NOMO-1 treated with DMSO at 0.1 percent for 48 hours (cell line): ENCODE data around the gene PCDH10.

Experiments
- DNase-seq: peaks from one replicate; lab custom pipeline; 2025; ENCODE audit not compliant: unreplicated experiment; lab: John Stamatoyannopoulos, UW

Gene PCDH10, protein sequence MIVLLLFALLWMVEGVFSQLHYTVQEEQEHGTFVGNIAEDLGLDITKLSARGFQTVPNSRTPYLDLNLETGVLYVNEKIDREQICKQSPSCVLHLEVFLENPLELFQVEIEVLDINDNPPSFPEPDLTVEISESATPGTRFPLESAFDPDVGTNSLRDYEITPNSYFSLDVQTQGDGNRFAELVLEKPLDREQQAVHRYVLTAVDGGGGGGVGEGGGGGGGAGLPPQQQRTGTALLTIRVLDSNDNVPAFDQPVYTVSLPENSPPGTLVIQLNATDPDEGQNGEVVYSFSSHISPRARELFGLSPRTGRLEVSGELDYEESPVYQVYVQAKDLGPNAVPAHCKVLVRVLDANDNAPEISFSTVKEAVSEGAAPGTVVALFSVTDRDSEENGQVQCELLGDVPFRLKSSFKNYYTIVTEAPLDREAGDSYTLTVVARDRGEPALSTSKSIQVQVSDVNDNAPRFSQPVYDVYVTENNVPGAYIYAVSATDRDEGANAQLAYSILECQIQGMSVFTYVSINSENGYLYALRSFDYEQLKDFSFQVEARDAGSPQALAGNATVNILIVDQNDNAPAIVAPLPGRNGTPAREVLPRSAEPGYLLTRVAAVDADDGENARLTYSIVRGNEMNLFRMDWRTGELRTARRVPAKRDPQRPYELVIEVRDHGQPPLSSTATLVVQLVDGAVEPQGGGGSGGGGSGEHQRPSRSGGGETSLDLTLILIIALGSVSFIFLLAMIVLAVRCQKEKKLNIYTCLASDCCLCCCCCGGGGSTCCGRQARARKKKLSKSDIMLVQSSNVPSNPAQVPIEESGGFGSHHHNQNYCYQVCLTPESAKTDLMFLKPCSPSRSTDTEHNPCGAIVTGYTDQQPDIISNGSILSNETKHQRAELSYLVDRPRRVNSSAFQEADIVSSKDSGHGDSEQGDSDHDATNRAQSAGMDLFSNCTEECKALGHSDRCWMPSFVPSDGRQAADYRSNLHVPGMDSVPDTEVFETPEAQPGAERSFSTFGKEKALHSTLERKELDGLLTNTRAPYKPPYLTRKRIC

GRCh38 chr4:133148690-133149363 is at the start of gene PCDH10:
Gene PCDH10, plus strand, starts transcription at chr4:133149294. Its CDS starts 847 bp downstream, at chr4:133150141.
- DNase-seq, result no peak

DNA sequence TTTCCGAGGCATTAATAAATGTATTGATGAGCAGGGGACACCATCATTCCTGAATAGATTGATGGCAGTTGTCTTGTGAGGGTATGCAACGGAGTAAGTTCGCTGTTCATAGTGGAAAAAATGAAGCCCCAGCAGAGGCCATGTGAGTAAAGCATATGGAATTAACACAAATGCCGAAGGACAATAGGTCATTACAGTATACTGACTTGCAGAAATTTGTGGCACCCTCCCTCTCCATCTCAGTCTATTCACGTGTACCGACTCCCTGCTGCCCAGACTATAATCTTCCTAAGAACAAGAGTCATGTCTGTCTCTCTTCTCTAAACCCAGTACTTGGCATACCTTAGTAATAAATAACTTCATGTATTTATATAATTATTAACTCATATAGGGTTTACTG is 47.1 kb upstream of the PCDH10 start:
- DNase-seq, result no peak

GRCh38 chr4:133102612-133103409 is 46.3 kb upstream of the PCDH10 start:
- no peak for DNase-seq

GRCh38 chr4:133112641-133113040 is 36.5 kb upstream of the PCDH10 start:
- DNase-seq, result no peak

GRCh38 chr4:133124746-133125145 is 24.3 kb upstream of the PCDH10 start:
- DNase-seq, result no peak

- no peak for DNase-seq
Observed at GRCh38 chr4:133127500-133127899, 21.6 kb upstream of the PCDH10 start.

GRCh38 chr4:133129237-133129636 is 19.9 kb upstream of the PCDH10 start:
- no peak for DNase-seq

- no peak for DNase-seq
Observed at GRCh38 chr4:133130171-133130570, 18.9 kb upstream of the PCDH10 start.

GRCh38 chr4:133131829-133132460 is 17.1 kb upstream of the PCDH10 start:
- DNase-seq, result no peak

GRCh38 chr4:133136833-133137232 is 12.3 kb upstream of the PCDH10 start:
- no peak for DNase-seq

DNA sequence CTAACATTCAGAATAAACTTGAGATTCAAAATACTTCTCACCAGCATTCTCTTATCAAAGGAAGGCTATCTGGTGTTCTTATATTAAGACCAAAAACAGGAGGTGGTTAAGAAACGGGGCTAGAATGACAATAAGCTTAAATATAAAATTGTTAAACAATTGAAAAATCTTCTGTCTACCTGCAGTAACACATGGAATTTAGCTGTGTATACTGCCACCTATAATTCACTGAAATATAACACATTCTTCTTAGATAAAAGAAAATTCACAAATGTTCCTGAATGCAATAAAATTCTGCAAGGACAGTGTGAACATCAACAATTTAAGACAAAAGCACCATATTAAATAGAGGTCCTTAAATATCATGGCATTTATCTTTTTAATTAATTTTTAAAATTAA is 11.5 kb upstream of the PCDH10 start:
- no peak for DNase-seq

GRCh38 chr4:133143775-133144430 is 5.2 kb upstream of the PCDH10 start:
- no peak for DNase-seq

- DNase-seq, result no peak
Observed at GRCh38 chr4:133145241-133145640, 3.9 kb upstream of the PCDH10 start.

GRCh38 chr4:133145758-133146573 is 3.1 kb upstream of the PCDH10 start:
- no peak for DNase-seq

DNA sequence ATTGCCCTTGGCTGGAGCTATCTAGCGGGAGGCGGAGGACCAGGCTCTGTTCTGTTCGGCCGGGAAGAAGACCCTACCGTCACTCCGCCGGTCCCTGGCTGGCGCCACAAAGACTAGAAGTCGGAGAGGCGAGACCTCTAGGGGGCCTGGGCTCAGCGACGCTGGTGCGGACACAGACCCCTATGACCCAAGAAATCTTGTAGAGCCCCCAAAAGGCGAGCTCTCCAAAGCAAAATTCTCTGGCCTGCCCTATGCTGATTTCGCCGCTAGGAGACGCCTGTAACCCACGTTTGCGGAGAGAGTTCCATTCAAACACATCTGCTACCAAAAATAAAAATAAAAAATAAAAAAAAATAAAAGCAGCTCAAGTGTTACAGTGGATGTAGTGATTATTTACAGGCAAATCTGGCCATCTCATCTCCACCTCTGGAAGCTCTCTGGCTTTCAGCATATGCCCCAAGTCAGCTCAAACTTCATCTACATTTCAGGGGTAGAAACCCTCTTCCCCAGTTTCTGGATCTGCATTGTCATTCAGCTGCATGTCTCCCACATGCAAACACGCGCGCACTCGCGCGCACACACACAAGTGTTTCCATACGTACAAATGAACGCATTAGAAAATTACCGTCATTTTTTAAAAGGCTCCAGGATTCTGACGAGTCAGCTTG is 2.4 kb upstream of the PCDH10 start:
- DNase-seq, result no peak

GRCh38 chr4:133147286-133147821 is 1.7 kb upstream of the PCDH10 start:
- DNase-seq, result no peak

DNA sequence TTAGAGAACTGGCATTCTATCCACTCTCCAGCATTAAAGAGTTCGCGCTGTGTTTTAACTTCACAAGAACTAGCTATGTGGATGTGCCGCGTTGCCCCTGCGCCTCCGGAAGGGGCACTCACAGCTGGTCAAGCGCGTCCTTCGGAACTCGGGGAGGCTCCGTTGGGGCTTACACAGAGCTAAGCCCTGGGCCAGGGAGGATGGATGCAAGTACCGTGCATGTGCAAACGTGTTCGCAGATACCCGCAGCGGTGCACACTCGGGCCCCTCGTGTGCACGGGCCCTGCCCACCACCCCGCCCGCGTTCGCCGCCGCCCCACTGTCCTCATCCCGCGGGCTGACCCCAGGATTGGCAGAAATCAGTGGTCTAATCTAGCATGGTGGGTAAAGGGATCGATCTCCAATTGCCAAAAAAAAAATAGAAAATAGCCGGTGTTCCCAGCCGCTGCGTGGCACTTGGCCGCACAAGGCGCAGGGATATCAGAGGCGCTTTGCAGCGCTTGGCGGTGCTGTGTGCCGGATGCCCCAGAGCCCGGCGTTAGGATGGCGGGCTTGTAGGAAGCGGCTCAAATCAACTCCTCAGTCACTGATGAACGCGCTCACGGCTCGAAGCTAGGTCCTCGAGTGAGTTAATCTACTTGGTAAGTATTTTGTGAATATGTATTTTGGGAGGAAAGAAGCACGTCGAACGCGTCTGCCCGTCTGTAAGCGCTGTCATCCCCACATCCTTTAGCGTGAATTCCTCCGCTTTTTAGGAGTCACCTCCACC is 989 bp upstream of the PCDH10 start:
- DNase-seq, result no peak
